HG02588 (cell line): ENCODE results near the gene MACROD1.

Source experiments
- ATAC-seq: cut with Tn5 transposase; IDR thresholded peaks from one replicate; pipeline ENCODE4 v1.9.1; 2021; ENCODE audit warnings: mild to moderate bottlenecking, moderate library complexity; ENCODE audit not compliant: unreplicated experiment

MACROD1 gene

DNA sequence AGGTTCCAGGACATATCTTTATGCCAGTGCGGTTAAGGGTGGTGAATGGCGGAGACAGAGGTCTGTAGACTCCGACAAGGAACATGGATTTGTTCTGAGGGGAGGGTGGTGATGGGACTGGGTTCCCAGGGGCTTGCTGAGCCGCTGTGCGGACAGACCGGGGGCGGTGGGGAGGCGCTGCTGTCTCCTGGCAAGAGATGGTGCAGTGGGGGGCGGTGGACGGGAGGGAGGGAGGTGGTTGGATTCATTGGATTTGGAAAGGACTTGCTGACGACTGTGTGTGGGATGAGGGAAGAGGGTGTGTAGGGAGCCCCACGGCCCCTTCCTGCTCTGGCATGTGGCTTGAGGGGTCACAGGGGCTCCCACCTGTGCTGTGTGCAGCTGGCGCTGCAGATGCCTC is 87.0 kb downstream of the MACROD1 start:
- ATAC-seq, result no peak

DNA sequence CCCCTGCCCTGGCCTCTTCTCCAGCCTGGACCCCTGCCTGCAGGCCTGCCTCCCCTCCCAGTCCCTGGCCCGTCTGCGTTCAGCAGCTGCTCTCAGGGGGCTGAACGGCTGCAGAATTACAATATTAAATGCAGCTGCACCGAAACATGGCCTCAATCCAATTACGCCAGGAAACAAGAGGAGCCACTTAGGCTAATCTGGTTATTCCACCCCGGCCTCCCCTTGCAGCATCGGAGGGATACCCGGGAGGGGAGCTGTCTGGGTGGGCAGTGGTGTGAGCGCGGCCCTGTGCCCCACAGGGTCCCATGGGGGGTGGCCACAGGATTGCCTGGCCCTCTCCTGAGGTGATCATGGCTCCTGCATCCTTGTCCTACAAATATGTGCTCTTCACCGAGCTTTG is 87.6 kb downstream of the MACROD1 start:
- no peak for ATAC-seq

GRCh38 chr11:64077607-64078006 is 88.3 kb downstream of the MACROD1 start:
- no peak for ATAC-seq

DNA sequence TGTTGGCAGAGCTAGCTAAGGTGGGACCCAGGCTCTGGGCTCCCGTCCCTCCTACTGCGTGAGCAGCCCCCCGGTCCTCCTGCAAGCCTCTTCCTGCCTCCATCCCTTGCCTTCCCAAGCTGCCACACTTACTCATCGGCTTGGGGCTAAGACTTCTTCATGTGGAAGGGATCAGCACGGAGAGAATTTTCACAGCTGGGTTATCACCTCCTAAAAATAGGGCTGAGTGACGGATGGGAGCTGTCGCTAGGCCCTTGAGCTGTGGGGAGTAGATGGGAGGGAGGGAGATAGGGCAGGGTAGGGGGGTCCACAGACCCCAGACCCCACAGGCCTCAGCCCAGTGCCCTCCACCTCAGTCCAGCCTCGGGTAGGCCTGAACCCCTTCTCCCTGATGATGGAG is 89.2 kb downstream of the MACROD1 start:
- no peak for ATAC-seq

DNA sequence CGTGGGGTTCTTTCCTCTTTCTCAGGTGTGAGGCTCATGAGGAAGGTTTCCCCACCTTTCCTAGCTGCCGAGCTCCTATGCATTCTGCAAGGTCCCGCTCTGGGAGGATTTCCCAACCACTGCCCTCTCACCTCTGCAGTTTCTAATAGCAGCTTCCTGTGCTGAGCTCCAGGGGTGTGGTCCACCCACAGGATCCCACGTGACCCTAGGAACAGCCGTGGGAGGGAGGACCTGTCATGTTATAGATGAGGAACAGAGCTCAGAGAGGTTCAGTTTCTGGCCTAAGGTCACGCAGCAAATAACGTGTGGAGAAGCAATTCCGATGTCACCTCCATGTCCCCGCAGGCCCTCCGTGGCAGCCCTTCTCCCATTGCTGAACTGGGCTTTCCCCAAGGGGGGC is 91.7 kb downstream of the MACROD1 start:
- ATAC-seq, result no peak

DNA sequence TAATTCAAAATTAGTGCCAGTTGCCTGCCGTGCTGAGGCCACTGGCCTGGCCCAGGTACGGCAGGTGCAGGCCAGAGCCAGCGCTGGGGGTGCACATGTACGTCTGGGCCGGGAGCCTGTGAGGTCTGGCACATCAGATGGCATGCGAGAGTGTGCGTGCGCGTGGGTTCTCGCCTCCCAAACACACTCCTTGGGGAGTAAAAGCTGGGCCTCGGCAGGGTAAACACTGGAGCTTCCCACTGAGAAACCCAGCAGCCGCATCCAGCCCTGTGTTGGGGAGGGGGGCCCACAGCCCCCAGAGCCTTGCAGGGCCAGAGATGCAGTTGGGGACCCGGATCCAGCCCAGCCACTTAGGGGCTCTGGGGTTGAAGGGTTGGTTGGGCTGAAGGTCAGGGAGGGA is 92.4 kb downstream of the MACROD1 start:
- ATAC-seq, result no peak

DNA sequence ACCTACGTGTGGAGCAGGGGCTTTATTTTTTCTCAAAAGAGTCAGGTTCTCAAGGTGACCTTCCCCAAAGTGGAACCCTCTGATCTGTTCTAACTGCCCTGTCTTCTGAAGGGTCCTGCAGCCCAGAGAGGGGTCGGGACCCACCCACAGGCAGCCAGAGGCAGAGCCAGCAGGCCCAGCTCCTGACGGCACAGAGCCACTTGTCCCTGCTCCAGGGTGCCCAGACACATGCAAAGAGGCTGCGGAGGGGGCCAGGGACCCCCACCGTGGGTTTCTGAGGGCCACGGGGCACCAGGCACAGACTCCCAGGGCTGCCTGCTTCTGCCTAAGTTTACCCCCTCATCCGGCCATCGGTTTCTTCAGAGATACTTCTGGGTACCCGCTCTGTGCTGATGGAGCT is 93.0 kb downstream of the MACROD1 start:
- no peak for ATAC-seq

- ATAC-seq, result no peak
Measured at GRCh38 chr11:64072403-64072802, 93.5 kb downstream of the MACROD1 start.

DNA sequence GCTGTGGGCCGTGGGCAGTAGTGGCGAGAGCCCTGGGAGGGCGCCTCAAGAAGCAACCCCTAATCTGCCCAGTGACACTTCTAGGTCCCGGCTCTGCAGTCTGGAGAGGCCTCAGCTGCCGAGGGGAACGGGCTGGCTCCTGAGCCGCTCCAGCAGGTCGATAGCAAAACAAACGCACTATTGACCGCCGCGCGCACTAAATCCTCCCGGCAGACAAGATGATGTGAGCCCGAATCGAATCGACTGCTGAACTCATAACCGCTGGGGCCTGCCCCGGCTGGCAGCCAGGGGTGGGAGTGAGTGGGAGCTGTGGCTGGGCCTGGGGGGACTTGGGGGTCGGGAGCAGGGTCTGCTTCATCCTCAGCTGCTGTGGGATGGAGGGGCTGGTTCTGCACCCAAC is 94.1 kb downstream of the MACROD1 start:
- no peak for ATAC-seq

DNA sequence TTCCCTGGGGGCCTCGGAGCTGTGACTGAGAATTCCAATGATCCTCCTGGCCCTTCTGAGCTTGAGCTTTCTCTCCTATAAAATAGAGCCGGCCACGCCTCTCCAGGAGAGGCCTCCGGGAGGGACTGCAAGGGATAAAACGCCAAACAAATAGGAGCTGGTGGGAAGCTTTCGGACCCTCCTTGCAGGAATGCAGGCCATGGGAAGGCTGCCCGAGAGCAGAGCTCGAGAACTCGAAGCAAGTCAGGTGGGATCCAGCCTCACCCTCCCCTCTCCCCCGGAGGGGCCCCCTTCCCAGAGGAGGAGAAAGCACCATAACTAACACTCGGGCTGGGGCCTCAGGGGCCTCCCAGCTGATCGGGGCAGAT is 95.6 kb downstream of the MACROD1 start:
- ATAC-seq, result no peak

GRCh38 chr11:64069401-64070313 is 96.3 kb downstream of the MACROD1 start:
- no peak for ATAC-seq

DNA sequence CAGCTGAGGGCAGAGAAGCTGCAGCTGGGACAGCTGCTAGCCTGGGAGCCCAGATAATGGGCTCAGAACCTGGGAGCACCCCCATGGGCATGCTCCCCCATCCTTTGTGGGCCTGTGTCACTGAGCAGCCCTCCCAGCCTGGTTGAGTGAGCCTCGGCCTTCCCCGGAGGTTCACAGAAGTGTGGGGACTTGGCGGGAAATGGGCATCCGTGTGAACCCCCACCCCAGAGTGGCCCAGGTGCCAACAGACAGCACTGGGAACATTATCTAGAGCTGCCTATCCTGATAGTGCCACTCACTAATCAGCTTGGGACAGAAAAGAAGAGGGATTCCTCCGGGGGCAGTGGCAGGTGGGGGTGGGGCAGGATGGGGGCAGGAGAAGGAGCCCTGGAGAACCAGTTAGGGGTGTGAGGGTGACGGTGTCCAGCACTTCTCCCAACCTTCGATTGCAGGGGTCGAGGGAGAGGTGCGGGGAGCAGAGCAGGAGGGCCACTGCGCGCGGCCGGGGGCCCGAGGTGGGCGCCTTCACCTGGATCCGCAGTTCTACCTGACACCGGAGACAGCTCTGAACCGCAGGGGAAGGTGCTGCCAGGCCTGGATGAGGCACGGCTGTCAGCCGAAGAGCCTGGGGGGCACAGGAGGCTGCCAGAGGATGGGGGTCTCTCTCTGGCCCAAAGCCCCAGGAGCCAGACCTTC is 97.1 kb downstream of the MACROD1 start:
- no peak for ATAC-seq

DNA sequence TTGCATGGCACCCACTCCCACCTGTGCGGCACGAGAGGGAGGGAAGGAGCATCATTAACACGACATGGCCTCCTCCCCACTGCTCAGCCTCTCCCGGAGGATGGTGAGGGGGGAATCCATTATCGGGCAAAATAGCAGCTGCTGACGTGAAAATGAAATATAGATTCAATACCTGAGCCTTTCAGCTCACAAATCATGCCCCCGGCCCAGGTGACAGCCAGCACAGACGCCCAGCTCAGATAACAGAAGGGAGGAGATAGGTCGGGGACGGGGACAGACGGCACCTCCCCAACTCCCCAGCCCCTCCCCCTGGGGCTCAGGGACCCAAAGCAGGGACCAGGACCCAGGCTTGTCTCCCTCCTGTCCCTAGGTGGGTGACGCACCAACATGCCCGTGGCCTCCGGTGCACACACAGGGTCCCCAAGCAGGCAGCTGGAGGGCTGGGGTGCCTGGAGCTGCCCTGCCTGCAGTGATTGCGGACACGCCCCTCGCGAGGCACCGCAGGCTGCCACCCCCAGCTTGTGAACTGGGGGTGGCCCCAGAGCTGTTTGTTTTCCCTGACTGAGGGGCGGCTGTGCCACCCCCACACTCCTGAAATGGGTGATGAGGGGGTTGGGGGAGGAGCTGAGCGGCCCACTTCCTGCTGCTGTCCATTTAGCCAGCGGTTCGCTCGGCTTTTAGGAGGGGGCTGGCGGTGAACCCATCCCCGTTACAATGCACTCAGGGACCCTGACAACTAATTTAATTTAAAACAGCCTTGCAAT is 98.5 kb downstream of the MACROD1 start:
- no peak for ATAC-seq

GRCh38 chr11:64065712-64066111 is 100.2 kb downstream of the MACROD1 start:
- ATAC-seq, result no peak

GRCh38 chr11:64065141-64065465 is 100.8 kb downstream of the MACROD1 start:
- ATAC-seq, result no peak

DNA sequence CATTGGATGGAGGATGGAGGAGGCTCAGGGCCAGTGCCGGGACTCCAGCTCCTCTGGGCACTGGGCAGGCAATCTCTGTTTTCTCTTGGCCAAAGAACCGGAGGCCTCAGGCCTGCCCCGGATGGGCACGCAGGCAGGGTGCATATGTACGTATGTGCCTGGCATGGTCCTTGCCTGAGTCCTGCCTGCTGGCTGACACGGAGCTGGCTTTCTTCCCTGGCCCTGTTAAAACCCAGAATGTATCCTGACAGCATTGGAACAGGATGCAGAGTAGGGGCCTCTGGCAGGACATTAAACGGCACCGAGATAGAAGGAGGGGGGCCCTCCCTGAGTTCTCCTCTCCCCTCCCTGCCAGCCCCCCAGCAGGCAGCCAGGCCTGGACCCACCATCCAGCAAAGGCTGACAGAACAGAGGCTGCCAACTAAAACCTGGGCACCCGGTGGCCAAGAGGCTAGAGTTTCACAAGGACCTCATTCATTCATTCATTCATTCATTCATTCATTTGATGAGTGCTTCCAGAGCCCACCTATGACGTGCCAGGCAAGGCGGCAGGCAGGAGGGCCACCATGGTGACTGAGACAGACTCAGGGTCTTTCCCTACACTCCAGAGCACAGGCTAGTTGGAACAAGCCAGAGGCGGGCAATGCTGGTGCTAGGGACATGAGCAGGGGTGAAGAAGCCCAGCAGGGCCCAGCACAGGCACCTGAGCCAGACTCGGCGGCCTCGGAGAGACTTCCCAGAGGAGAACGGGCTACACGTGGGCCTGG is 101.4 kb downstream of the MACROD1 start:
- no peak for ATAC-seq

- ATAC-seq, result no peak
Measured at GRCh38 chr11:64063777-64064176, 102.1 kb downstream of the MACROD1 start.

DNA sequence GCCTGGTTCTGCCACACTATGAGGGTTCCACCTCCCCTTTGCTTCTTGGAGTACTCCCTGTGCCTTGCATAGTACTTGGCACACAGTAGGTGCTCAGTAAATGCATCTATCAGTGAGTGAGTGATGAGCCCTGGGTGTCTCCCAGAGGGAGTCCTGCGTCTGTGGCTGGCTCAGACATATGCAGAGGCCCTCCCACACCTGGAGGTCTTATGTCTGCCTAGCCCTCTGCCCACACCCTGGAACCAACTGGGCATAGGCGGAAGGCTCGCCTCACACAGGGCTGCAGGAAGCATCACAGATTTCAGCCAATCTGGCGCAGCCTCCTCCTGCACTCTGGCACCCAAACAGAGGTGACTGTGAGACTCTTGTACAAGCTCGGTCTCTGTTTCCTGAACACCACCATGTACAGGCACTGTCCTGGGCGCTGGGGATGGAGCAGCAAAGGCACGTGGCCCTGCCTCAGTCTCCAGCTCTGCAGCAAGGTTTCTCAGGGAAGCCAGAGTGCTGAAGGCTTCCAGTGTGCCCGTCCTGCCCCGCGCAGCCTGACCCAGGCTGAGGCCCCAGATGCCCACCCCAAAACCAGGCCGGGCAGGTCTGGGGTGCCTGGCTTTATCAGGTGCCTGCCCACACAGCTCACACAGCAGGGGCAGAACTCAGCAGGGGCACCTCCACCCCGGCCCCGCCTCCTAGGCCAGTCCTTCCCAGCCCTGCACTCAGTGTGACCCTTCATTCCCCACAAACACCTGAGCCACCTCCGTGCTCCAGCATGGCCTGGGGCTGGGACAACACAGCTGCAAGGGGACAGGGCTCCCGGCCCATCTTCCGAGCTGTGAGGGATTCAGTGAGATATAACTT is 103.5 kb downstream of the MACROD1 start:
- no peak for ATAC-seq

GRCh38 chr11:64060861-64061444 is 105.0 kb downstream of the MACROD1 start:
- no peak for ATAC-seq
